IPS-15b (cell line): ENCODE results near the gene FAM135A.
"Not testable (repeated sequence)": the region's sequence is repeated elsewhere in the genome, so short reads cannot be mapped to it uniquely, and the experiment has no call there.

Experiments used
- H3K27me3 ChIP-seq: one replicate; pipeline ENCODE4 v1.6.1; 2013; ENCODE audit warnings: low read length; ENCODE audit not compliant: control insufficient read depth, insufficient read depth
- H3K36me3 ChIP-seq: one replicate; pipeline ENCODE4 v1.6.1; 2013; ENCODE audit warnings: low read length; ENCODE audit not compliant: control insufficient read depth, insufficient read depth
- H3K4me1 ChIP-seq: one replicate; pipeline ENCODE4 v1.6.1; 2013; ENCODE audit warnings: mild to moderate bottlenecking, low read length; ENCODE audit not compliant: control insufficient read depth, insufficient read depth
- H3K4me3 ChIP-seq: one replicate; pipeline ENCODE4 v1.5.1; 2013; ENCODE audit warnings: low read depth, low read length
- H3K9ac ChIP-seq: one replicate; pipeline ENCODE4 v1.6.1; 2013; ENCODE audit warnings: low read depth, mild to moderate bottlenecking, low read length
- H3K9me3 ChIP-seq: one replicate; pipeline ENCODE4 v1.6.1; 2013; ENCODE audit warnings: mild to moderate bottlenecking, low read length; ENCODE audit not compliant: control insufficient read depth, insufficient read depth

FAM135A gene

DNA sequence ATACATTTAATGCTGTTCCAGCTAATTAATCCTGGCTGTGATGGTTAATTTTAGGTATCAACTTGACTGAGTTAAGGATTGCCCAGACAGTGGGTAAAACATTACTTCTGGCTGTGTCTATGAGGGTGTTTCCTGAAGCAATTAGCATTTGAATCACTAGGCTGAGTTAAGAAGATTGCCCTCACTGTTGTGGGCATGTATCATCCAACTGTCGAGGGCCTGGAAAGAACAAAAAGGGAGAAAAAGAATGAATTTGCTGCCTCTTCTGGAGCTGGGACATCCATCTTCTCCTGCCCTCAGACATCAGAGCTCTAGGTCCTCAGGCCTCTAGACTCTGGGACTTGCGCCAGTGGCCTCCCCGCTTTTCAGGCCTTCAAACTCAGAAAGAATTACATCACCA is 187.7 kb downstream of the FAM135A start:
- Histone ChIP-seq H3K36me3 (no peaks in the 10 kb centered on the region), H3K4me3 (no peak overlapping the region), H3K9me3 (peaks cover 3% of the 10 kb centered on the region), H3K27me3 (no peaks in the 10 kb centered on the region), H3K9ac (no peak overlapping the region), H3K4me1 (peaks cover 9% of the 10 kb centered on the region)

DNA sequence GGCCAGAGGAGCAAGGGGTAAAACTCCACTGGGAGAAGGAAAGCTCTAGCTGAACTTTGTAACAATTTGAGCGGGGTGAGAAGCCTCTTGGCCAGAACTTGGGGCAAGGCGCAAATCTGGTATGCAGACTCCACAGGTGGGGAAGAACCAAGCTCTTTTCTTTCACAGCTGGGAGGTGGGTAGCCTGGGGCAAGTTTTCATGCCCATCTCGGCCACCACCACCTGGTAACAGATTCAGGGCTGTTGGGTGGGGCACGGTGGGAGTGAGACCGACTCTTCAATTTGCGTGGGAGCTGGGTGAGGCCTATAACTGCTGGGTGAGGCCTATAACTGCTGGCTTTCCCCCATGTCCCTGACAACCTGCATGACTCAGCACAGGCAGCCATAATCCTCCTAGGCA is 190.9 kb downstream of the FAM135A start:
- peaks cover 3% of the 10 kb centered on the region for H3K9me3 ChIP-seq
- no peak overlapping the region for H3K9ac ChIP-seq
- H3K4me1 ChIP-seq, result peaks cover 9% of the 10 kb centered on the region
- H3K36me3 ChIP-seq, result no peaks in the 10 kb centered on the region
- H3K4me3 ChIP-seq, result no peak overlapping the region
- no peaks in the 10 kb centered on the region for H3K27me3 ChIP-seq

DNA sequence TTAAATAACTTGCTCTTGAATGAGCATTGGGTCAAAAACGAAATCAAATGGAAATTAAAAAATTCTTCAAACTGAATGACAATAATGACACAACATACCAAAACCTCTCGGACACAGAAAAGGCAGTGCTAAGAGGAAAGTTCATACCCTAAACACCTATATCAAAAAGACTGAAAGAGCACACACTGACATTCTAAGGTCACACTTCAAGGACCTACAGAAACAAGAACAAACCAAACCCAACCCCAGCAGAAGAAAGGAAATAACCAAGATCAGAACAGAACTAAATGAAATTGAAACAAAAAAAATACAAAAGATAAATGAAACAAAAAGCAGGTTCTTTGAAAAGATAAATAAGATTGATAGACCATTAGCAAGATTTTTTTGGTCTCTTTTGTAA is 194.1 kb downstream of the FAM135A start:
- H3K4me1 ChIP-seq, result not testable (repeated sequence)

DNA sequence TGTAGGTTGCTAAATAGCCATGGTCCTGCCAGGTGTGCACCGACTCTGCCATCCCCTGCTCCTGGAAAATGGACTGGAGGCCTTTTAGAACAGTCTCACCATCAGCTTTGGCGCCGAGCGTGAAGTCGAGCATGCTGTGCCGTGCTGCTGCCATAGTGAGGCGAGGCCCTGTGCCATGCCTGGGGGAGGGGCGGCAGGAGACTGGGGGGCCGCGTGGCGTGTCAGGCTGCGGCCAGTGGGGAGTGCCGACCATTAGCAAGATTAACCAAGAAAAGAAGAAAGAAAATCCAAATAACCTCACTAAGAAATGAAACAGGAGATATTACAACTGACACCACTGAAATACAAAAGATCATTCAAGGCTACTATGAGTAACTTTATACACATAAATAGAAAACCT is 195.9 kb downstream of the FAM135A start:
- not testable (repeated sequence) for H3K36me3 ChIP-seq, H3K9ac ChIP-seq, H3K27me3 ChIP-seq, H3K4me3 ChIP-seq, H3K4me1 ChIP-seq, H3K9me3 ChIP-seq

More for the DNA sequence above, 194.1 kb downstream of the FAM135A start:
- not testable (repeated sequence) for H3K27me3 ChIP-seq, H3K9ac ChIP-seq, H3K9me3 ChIP-seq, H3K4me3 ChIP-seq, H3K36me3 ChIP-seq
